HEK293 (cell line): ENCODE data around the gene ANKRD23.

ENCODE experiments used
- CTCF ChIA-PET: fragments of 350-600 bp; formaldehyde crosslinking; extraction: SDS; loops from one replicate; lab custom pipeline; 2021; ENCODE audit warnings: antibody characterized with exemption; lab: Yijun Ruan, JAX
- POLR2A ChIA-PET: fragments of 300-600 bp; formaldehyde crosslinking; extraction: SDS; loops from one replicate; lab custom pipeline; 2020; ENCODE audit warnings: antibody characterized with exemption, inconsistent platforms; lab: Yijun Ruan, JAX
- H3K27ac ChIP-seq: fragments of 200-500 bp; sonication (Bioruptor generic); 2 replicates; pipeline ENCODE4 v1.5.1; 2014; ENCODE audit warnings: low read depth, low read length, control low read depth, inconsistent platforms; ENCODE audit errors: extremely low read depth
- H3K36me3 ChIP-seq, 2 experiments: fragments of 200-500 bp in 1 of 2; sonication (Bioruptor generic) in 1 of 2; 1 replicate in 1 of 2; 2 replicates in 1 of 2; pipeline ENCODE4 v1.5.1; 2014 to 2017; ENCODE audit warnings: inconsistent platforms in 2 of 2, low read length in 2 of 2; ENCODE audit not compliant: control insufficient read depth in 2 of 2, insufficient read depth in 1 of 2
- H3K4me1 ChIP-seq: fragments of 200-500 bp; sonication (Bioruptor generic); 2 replicates; pipeline ENCODE4 v1.5.1; 2014; ENCODE audit warnings: mild to moderate bottlenecking, low read length, inconsistent platforms; ENCODE audit not compliant: control insufficient read depth, insufficient read depth
- H3K4me3 ChIP-seq: 2 replicates; pipeline ENCODE4 v1.5.1; 2011; ENCODE audit warnings: low read depth, mild to moderate bottlenecking, control low read depth, low read length, moderate library complexity
- H3K9me3 ChIP-seq: fragments of 200-500 bp; sonication (Bioruptor generic); 2 replicates; pipeline ENCODE4 v1.5.1; 2014; ENCODE audit warnings: low read depth, low read length, inconsistent platforms; ENCODE audit not compliant: control insufficient read depth, insufficient read depth
- EGR2 ChIP-seq: fragments of 450-650 bp; formaldehyde crosslinking; IDR thresholded peaks from 2 replicates; pipeline ENCODE4 v1.5.1; 2016; ENCODE audit warnings: low read depth, missing biosample characterization, missing genetic modification characterization
- GLIS1 ChIP-seq: fragments of 450-650 bp; formaldehyde crosslinking; IDR thresholded peaks from 2 replicates; pipeline ENCODE4 v1.5.1; 2016; ENCODE audit warnings: missing biosample characterization, missing genetic modification characterization
- IKZF3 ChIP-seq: fragments of 450-650 bp; IDR thresholded peaks from 2 replicates; pipeline ENCODE4 v1.5.0; 2018; ENCODE audit warnings: missing biosample characterization, mild to moderate bottlenecking, missing genetic modification characterization, moderate library complexity
- KLF1 ChIP-seq: fragments of 450-650 bp; formaldehyde crosslinking; IDR thresholded peaks from 2 replicates; pipeline ENCODE4 v1.5.1; 2016; ENCODE audit warnings: missing biosample characterization, missing genetic modification characterization
- ZBTB17 ChIP-seq: fragments of 450-650 bp; formaldehyde crosslinking; IDR thresholded peaks from 2 replicates; pipeline ENCODE4 v1.5.1; 2016; ENCODE audit warnings: missing biosample characterization, missing genetic modification characterization
- ZEB2 ChIP-seq: fragments of 450-650 bp; formaldehyde crosslinking; IDR thresholded peaks from 2 replicates; pipeline ENCODE4 v1.5.1; 2016; ENCODE audit warnings: missing biosample characterization, missing genetic modification characterization
- ZFHX2 ChIP-seq: fragments of 450-650 bp; formaldehyde crosslinking; conservative IDR thresholded peaks from 2 replicates; pipeline ENCODE4 v1.5.1; 2016; ENCODE audit warnings: missing biosample characterization, missing genetic modification characterization
- ZNF133 ChIP-seq: fragments of 450-650 bp; formaldehyde crosslinking; IDR thresholded peaks from 2 replicates; pipeline ENCODE4 v1.5.1; 2016; ENCODE audit warnings: missing biosample characterization, missing genetic modification characterization
- ZNF654 ChIP-seq: fragments of 450-650 bp; formaldehyde crosslinking; IDR thresholded peaks from 2 replicates; pipeline ENCODE4 v1.5.1; 2016; ENCODE audit warnings: low read depth, missing biosample characterization, missing genetic modification characterization
- ZNF664 ChIP-seq: fragments of 450-650 bp; formaldehyde crosslinking; IDR thresholded peaks from 2 replicates; pipeline ENCODE4 v1.5.1; 2016; ENCODE audit warnings: missing biosample characterization, missing genetic modification characterization
- ZNF670 ChIP-seq: fragments of 450-650 bp; formaldehyde crosslinking; IDR thresholded peaks from 2 replicates; pipeline ENCODE4 v1.5.1; 2016; ENCODE audit warnings: missing biosample characterization, missing genetic modification characterization, low read depth
- ZNF791 ChIP-seq: fragments of 450-650 bp; formaldehyde crosslinking; IDR thresholded peaks from 2 replicates; pipeline ENCODE4 v1.5.1; 2016; ENCODE audit warnings: missing biosample characterization, missing genetic modification characterization
- TF ChIP-seq, protein P1 (sequence below): fragments of 450-650 bp; formaldehyde crosslinking; IDR thresholded peaks from 2 replicates; pipeline ENCODE4 v1.5.1; 2016; ENCODE audit warnings: missing biosample characterization, missing genetic modification characterization
- TF ChIP-seq, protein P2 (sequence below): fragments of 450-650 bp; formaldehyde crosslinking; IDR thresholded peaks from 2 replicates; pipeline ENCODE4 v1.5.1; 2016; ENCODE audit warnings: missing biosample characterization, missing genetic modification characterization
- TF ChIP-seq, protein P3 (sequence below): fragments of 450-650 bp; formaldehyde crosslinking; IDR thresholded peaks from 2 replicates; pipeline ENCODE4 v1.5.0; 2017; ENCODE audit warnings: missing biosample characterization, missing genetic modification characterization, borderline replicate concordance

The ANKRD23 gene

DNA sequence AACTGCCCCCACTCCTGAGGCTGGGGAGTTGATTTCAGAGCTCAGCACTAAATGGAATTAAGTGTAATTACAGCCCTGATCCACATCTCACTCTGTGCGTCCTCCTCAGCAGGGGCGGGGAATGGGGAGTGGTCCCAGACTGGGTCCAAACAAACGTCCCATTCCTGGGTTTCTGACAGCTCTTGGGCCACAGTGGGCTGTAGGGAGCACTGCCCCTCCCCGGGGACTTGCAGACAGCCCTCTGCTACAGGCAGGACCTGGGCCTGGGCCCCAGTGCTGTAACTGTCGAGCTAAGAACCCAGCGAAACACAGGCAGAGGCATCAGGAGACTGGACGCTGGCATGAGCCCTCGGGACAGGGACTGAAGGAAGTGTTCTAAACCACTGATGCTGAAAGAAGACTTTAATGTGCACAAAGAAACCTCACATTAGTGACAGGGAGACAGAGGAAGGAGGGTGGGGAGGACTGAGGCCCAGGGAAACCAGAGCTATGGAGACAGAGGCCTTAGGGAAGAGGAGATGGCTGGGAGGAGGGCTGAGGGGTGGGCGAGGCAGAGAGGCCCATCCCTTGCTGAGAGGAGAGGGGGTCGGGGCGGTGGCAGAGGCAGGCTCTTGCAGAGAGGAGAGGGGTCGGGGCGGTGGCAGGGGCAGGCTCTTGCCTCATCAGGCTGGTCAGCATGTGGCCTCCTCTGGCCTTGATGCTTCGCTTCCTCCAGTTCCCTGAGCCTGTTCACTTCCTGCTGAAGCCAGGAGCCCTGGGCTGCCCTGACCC lies 31.9 kb upstream of the ANKRD23 start:
- POLR2A ChIA-PET, result interaction anchor here (0.8 to 2.1 kb wide), 2 partner anchors 14 to 18 kb away, joined by 3 to 6 read pairs; partner anchors contain the start of gene ANKRD39
- no peaks in the 10 kb centered on the region for H3K9me3 ChIP-seq
- TF ChIP-seq ZEB2 (tag by site-specific recombination) (no peak), KLF1 (tag by site-specific recombination) (peak; percentile 31), ZBTB17 (tag by site-specific recombination) (peak; percentile 60)
- TF ChIP-seq, all 188 proteins: peak for 2
- Histone ChIP-seq H3K27ac (no peak overlapping the region), H3K36me3 (no peaks in the 10 kb centered on the region), H3K4me3 (no peak overlapping the region), H3K4me1 (no peaks in the 10 kb centered on the region)
- CTCF ChIA-PET, result interaction anchor here (2.3 kb wide), 1 partner anchor 18 kb away, joined by 7 read pairs; the partner anchor contains the start of gene ANKRD39

DNA sequence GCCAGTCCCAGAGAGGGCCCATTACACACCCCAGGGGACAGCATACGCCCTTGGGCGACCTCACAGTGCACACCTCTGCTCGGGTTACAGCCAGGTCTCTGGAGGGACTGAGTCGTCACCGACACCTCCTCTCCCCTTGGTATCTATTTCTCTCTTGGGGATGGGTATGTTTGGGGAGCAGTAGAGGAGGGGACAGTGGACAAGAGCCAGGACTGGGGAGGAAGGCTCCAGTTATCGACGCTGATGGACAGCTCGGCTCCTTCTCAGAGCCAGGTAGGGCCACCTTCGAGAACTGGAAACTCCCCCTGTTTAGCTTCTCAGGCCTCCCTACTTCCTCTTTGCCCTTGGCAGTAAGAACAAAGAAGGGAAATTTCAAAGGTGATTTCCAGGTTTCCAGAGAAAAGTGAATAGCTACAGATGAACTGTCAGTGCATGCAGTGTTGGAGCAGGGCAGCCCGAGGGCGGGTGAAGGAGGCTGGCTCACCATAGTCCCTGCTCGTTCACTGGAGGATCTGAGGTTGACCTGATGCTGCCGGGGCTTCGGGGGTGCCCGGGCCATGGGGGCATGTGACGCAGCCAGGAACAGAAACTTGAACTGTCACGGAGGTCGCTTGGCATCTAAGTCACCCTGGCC lies 30.5 kb upstream of the ANKRD23 start:
- Histone ChIP-seq H3K4me3 (no peak overlapping the region), H3K4me1 (no peaks in the 10 kb centered on the region), H3K9me3 (no peaks in the 10 kb centered on the region), H3K36me3 (no peaks in the 10 kb centered on the region), H3K27ac (no peak overlapping the region)
- POLR2A ChIA-PET, result interaction anchor here (2.1 kb wide), 1 partner anchor 16 kb away, joined by 6 read pairs; the partner anchor contains the start of gene ANKRD39
- CTCF ChIA-PET, result interaction anchor here (2.3 kb wide), 1 partner anchor 16 kb away, joined by 7 read pairs; the partner anchor contains the start of gene ANKRD39
- TF ChIP-seq GLIS1 (tag by site-specific recombination) (peak; percentile 25; the same call in 1 of the 2 replicates), ZNF791 (tag by site-specific recombination) (no peak)

DNA sequence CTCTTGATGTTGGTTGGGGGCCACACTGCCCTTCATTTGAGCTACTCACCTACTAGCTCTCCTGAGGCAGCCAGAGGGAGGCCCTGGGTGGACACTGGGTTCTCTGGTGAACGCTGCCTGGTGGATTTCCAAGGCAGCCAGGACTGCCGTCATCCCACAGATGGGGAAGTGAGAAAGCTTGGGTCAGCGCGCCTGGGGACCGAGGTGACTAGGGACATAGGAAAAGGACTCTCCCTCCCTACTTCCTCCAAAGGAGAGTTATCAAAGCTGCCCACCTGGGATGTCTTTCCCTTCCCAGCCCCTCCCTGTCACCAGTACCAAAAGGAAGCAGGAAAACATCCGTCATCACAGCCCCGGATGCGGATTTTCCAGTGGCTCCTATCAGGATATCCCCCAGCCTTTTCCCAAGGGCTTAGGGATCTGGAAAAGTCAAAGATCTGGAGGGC lies 29.9 kb upstream of the ANKRD23 start:
- H3K4me3 ChIP-seq, result no peak overlapping the region
- ChIA-PET CTCF (interaction anchor here (0.7 to 2.3 kb wide), 2 partner anchors 16 to 85 kb away, joined by 3 to 7 read pairs; partner anchors contain the start of gene ANKRD39), POLR2A (interaction anchor here (1.0 kb wide), 1 partner anchor 15 kb away, joined by 3 read pairs; no protein-coding TSS in a partner anchor)
- H3K4me1 ChIP-seq, result no peaks in the 10 kb centered on the region
- H3K9me3 ChIP-seq, result no peaks in the 10 kb centered on the region
- H3K36me3 ChIP-seq, result no peaks in the 10 kb centered on the region
- TF ChIP-seq, protein P1, sequence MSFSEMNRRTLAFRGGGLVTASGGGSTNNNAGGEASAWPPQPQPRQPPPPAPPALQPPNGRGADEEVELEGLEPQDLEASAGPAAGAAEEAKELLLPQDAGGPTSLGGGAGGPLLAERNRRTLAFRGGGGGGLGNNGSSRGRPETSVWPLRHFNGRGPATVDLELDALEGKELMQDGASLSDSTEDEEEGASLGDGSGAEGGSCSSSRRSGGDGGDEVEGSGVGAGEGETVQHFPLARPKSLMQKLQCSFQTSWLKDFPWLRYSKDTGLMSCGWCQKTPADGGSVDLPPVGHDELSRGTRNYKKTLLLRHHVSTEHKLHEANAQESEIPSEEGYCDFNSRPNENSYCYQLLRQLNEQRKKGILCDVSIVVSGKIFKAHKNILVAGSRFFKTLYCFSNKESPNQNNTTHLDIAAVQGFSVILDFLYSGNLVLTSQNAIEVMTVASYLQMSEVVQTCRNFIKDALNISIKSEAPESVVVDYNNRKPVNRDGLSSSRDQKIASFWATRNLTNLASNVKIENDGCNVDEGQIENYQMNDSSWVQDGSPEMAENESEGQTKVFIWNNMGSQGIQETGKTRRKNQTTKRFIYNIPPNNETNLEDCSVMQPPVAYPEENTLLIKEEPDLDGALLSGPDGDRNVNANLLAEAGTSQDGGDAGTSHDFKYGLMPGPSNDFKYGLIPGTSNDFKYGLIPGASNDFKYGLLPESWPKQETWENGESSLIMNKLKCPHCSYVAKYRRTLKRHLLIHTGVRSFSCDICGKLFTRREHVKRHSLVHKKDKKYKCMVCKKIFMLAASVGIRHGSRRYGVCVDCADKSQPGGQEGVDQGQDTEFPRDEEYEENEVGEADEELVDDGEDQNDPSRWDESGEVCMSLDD (tag by site-specific recombination), result no peak
- 0 out of 2 replicates have a peak, but pooled peaks have one; percentile 9 for TF ChIP-seq IKZF3
- H3K27ac ChIP-seq, result no peak overlapping the region

DNA sequence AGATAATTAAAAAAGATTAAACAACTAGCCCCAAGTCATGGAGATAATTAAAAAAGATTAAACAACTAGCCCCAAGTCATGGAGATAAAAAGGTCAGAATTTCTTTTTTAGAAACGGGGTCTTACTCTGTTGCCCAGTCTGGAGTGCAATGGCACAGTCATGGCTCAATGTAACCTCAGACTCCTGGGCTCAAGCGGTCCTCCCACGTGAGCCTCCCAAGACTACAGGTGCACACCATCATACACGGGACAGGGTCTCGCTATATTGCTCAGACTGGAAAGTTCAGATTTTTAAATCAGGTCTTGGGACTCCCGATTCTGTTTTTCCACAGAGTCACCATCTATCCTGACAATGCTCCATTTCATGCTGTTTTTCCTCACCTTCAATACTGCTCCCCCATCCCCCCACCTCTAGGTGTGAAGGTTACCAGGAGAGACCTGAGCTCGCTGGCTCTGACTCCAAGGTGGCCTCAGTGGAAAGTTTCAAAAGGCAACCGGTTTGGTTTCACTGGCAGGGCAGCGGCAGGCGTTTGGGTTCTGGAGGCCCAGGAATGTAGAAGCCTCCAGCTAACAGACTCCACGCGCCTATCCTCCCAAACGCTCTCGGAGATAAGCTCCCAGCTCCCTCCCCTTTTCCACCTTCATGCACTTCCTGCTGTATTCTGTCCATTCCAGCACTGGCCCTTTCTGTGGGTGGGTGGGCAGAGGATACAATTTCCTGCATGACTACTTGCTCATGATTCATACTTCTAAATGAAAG lies 28.9 kb upstream of the ANKRD23 start:
- Histone ChIP-seq H3K27ac (no peak overlapping the region), H3K4me1 (peaks cover 3% of the 10 kb centered on the region; the same call in 1 of the 2 replicates), H3K36me3 (no peaks in the 10 kb centered on the region), H3K4me3 (no peak overlapping the region), H3K9me3 (no peaks in the 10 kb centered on the region)
- ChIA-PET POLR2A (interaction anchor here (0.7 to 1.0 kb wide), 2 partner anchors 14 to 58 kb away, joined by 3 read pairs; no protein-coding TSS in a partner anchor), CTCF (interaction anchor here (0.5 to 2.9 kb wide), 6 partner anchors 12 to 241 kb away, joined by 3 to 9 read pairs (median 4); partner anchors contain the start of gene ANKRD39)
- TF ChIP-seq, protein P2, sequence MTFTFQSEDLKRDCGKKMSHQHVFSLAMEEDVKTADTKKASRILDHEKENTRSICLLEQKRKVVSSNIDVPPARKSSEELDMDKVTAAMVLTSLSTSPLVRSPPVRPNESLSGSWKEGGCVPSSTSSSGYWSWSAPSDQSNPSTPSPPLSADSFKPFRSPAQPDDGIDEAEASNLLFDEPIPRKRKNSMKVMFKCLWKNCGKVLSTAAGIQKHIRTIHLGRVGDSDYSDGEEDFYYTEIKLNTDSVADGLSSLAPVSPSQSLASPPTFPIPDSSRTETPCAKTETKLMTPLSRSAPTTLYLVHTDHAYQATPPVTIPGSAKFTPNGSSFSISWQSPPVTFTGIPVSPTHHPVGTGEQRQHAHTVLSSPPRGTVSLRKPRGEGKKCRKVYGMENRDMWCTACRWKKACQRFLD, result no peak
- TF ChIP-seq ZNF664 (tag by site-specific recombination), result no peak
- peak; percentile 48 for TF ChIP-seq ZFHX2
- TF ChIP-seq ZNF654, result no peak
- TF ChIP-seq ZNF133 (tag by site-specific recombination), result no peak
- TF ChIP-seq EGR2 (tag by site-specific recombination), result peak; percentile 48; the same call in 1 of the 2 replicates
- no peak for TF ChIP-seq ZNF670 (tag by site-specific recombination)
- TF ChIP-seq, protein P3, sequence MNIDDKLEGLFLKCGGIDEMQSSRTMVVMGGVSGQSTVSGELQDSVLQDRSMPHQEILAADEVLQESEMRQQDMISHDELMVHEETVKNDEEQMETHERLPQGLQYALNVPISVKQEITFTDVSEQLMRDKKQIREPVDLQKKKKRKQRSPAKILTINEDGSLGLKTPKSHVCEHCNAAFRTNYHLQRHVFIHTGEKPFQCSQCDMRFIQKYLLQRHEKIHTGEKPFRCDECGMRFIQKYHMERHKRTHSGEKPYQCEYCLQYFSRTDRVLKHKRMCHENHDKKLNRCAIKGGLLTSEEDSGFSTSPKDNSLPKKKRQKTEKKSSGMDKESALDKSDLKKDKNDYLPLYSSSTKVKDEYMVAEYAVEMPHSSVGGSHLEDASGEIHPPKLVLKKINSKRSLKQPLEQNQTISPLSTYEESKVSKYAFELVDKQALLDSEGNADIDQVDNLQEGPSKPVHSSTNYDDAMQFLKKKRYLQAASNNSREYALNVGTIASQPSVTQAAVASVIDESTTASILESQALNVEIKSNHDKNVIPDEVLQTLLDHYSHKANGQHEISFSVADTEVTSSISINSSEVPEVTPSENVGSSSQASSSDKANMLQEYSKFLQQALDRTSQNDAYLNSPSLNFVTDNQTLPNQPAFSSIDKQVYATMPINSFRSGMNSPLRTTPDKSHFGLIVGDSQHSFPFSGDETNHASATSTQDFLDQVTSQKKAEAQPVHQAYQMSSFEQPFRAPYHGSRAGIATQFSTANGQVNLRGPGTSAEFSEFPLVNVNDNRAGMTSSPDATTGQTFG, result no peak
